IMR-90 (cell line): ENCODE results near the gene GPR108. TPM values are rescaled to one million over a fixed set of nuclear protein-coding genes. Genes with fewer than 3 reads are reported as not detected.

Source experiments
- ATAC-seq: fragments of 200-7000 bp; cut with Tn5 transposase; 2 replicates; pipeline ENCODE4 v1.9.1; 2020; ENCODE audit warnings: low read depth, mild to moderate bottlenecking, moderate library complexity
- BruUV-seq: library from RNA; stranded (reverse); fragments of 400-500 nt; replicated peaks from 2 replicates; lab custom pipeline; 2021; lab: Mats Ljungman, UMichigan
- CTCF ChIA-PET: fragments of 300-600 bp; formaldehyde crosslinking; extraction: SDS; loops from one replicate; lab custom pipeline; 2021; ENCODE audit warnings: antibody characterized with exemption; lab: Yijun Ruan, JAX
- POLR2A ChIA-PET: fragments of 300-600 bp; sonication (Branson Sonifier 250); formaldehyde crosslinking; loops from one replicate; lab custom pipeline; 2022; ENCODE audit warnings: antibody characterized with exemption; ENCODE audit not compliant: unreplicated experiment; lab: Charles Lee
- DNase-seq: peaks from one replicate; pipeline ENCODE4 v3.0.0; 2013
- H2AFZ ChIP-seq: replicated peaks from 2 replicates; pipeline ENCODE3; 2013; ENCODE audit warnings: low read length, mild to moderate bottlenecking; ENCODE audit not compliant: poor library complexity
- H2AK5ac ChIP-seq: 2 replicates; pipeline ENCODE4 v1.6.1; 2013; ENCODE audit warnings: low read depth, low read length, inconsistent platforms
- H2AK9ac ChIP-seq: replicated peaks from 2 replicates; pipeline ENCODE3; 2013; ENCODE audit warnings: mild to moderate bottlenecking, low read depth, low read length, moderate library complexity; ENCODE audit not compliant: poor library complexity
- H2BK120ac ChIP-seq: 2 replicates; pipeline ENCODE4 v1.6.1; 2013; ENCODE audit warnings: low read depth, low read length, inconsistent platforms
- H2BK15ac ChIP-seq: 3 replicates; pipeline ENCODE4 v1.6.1; 2013; ENCODE audit warnings: low read depth, low read length, inconsistent platforms
- H2BK20ac ChIP-seq: 2 replicates; pipeline ENCODE4 v1.6.1; 2013; ENCODE audit warnings: low read depth, mild to moderate bottlenecking, inconsistent platforms, low read length, moderate library complexity
- H2BK5ac ChIP-seq: 2 replicates; pipeline ENCODE4 v1.6.1; 2013; ENCODE audit warnings: mild to moderate bottlenecking, low read depth, low read length, inconsistent platforms; ENCODE audit not compliant: poor library complexity, severe bottlenecking
- H3K14ac ChIP-seq: replicated peaks from 2 replicates; pipeline ENCODE4 v1.6.1; 2013; ENCODE audit warnings: low read depth, low read length, inconsistent platforms
- H3K18ac ChIP-seq: 2 replicates; pipeline ENCODE4 v1.6.1; 2013; ENCODE audit warnings: low read depth, low read length, control low read depth
- H3K23ac ChIP-seq: 2 replicates; pipeline ENCODE4 v1.6.1; 2013; ENCODE audit warnings: low read depth, low read length, inconsistent platforms
- H3K27ac ChIP-seq: 2 replicates; pipeline ENCODE4 v1.5.1; 2013; ENCODE audit warnings: mild to moderate bottlenecking, control low read depth, low read length; ENCODE audit not compliant: insufficient read depth
- H3K27me3 ChIP-seq: 2 replicates; pipeline ENCODE4 v1.6.1; 2013; ENCODE audit warnings: low read length; ENCODE audit not compliant: control insufficient read depth, insufficient read depth
- H3K36me3 ChIP-seq: 2 replicates; pipeline ENCODE4 v1.6.1; 2013; ENCODE audit warnings: low read length, mixed read lengths; ENCODE audit not compliant: control insufficient read depth, insufficient read depth
- H3K4ac ChIP-seq: 2 replicates; pipeline ENCODE4 v1.6.1; 2013; ENCODE audit warnings: low read depth, low read length, inconsistent platforms
- H3K4me1 ChIP-seq: 2 replicates; pipeline ENCODE4 v1.6.1; 2013; ENCODE audit warnings: low read length, mixed read lengths; ENCODE audit not compliant: control insufficient read depth, insufficient read depth
- H3K4me2 ChIP-seq: 2 replicates; pipeline ENCODE4 v1.6.1; 2013; ENCODE audit warnings: low read depth, mild to moderate bottlenecking, control low read depth, low read length, moderate library complexity
- H3K4me3 ChIP-seq: 2 replicates; pipeline ENCODE4 v1.5.1; 2013; ENCODE audit warnings: low read depth, mild to moderate bottlenecking, control low read depth, low read length, moderate library complexity; ENCODE audit not compliant: insufficient read depth
- H3K56ac ChIP-seq: 2 replicates; pipeline ENCODE4 v1.6.1; 2013; ENCODE audit warnings: low read length, inconsistent platforms; ENCODE audit not compliant: insufficient read depth; ENCODE audit errors: extremely low read depth
- H3K79me1 ChIP-seq, 2 experiments: 2 replicates each; pipeline ENCODE4 v1.6.1; 2013; ENCODE audit warnings: low read length in 2 of 2, inconsistent platforms in 1 of 2, low read depth in 1 of 2
- H3K9ac ChIP-seq: 2 replicates; pipeline ENCODE4 v1.6.1; 2013; ENCODE audit warnings: low read depth, low read length, control low read depth
- H3K9me1 ChIP-seq: 2 replicates; pipeline ENCODE4 v1.6.1; 2013; ENCODE audit warnings: low read length, inconsistent platforms; ENCODE audit not compliant: insufficient read depth
- H3K9me3 ChIP-seq: 2 replicates; pipeline ENCODE4 v1.6.1; 2013; ENCODE audit warnings: low read length; ENCODE audit not compliant: control insufficient read depth, insufficient read depth
- H4K20me1 ChIP-seq: 2 replicates; pipeline ENCODE4 v1.6.1; 2013; ENCODE audit warnings: low read length, inconsistent platforms; ENCODE audit not compliant: insufficient read depth
- H4K5ac ChIP-seq: 2 replicates; pipeline ENCODE4 v1.6.1; 2013; ENCODE audit warnings: mild to moderate bottlenecking, low read depth, low read length, control low read depth
- H4K8ac ChIP-seq, 2 experiments: 2 replicates each; pipeline ENCODE4 v1.6.1; 2013; ENCODE audit warnings: low read depth in 2 of 2, low read length in 2 of 2, control low read depth in 1 of 2, inconsistent platforms in 1 of 2
- H4K91ac ChIP-seq: 2 replicates; pipeline ENCODE4 v1.6.1; 2013; ENCODE audit warnings: low read depth, low read length, inconsistent platforms; ENCODE audit not compliant: insufficient read depth
- FOS ChIP-seq: fragments of 150-350 bp; IDR thresholded peaks from 2 replicates; pipeline ENCODE4 v1.6.1; 2016; ENCODE audit warnings: low read depth, low read length
- NFE2L2 ChIP-seq: fragments of 150-350 bp; IDR thresholded peaks from 2 replicates; pipeline ENCODE4 v1.6.1; 2016; ENCODE audit warnings: low read depth, mild to moderate bottlenecking, low read length
- POLR2A ChIP-seq: IDR thresholded peaks from 2 replicates; pipeline ENCODE4 v1.6.1; 2012; ENCODE audit warnings: mild to moderate bottlenecking, low read depth, low read length
- RAD21 ChIP-seq: IDR thresholded peaks from 2 replicates; pipeline ENCODE4 v1.6.1; 2012; ENCODE audit warnings: low read length, improper control_type of control experiment
- WGBS, 2 experiments: methylation state at CpG; one replicate each; pipeline versions ENCODE4 v1.1.5 to v1.1.7; 2013; ENCODE audit warnings: missing lambda C conversion rate in 2 of 2; ENCODE audit not compliant: insufficient read length in 1 of 2; ENCODE audit errors: extremely low coverage in 2 of 2; 5-methylcytosine and 5-hydroxymethylcytosine counted together
- dilution Hi-C: fragments of 300-500 bp; cut with HindIII; formaldehyde crosslinking; loops from one replicate; pipeline ENCODE4 v1.14.3; 2018; ENCODE audit warnings: low sequenced_read_pairs; ENCODE audit not compliant: unreplicated experiment
- in situ Hi-C: fragments of 300-500 bp; cut with MboI; formaldehyde crosslinking; loops from 3 replicates; pipeline ENCODE4 v1.14.3; 2019; ENCODE audit warnings: low sequenced_read_pairs, inconsistent platforms, mixed read lengths
- intact Hi-C: fragments of 100-400 bp; cut with micrococcal nuclease; formaldehyde crosslinking; loops from 2 replicates; pipeline ENCODE4 v1.10.0; 2022
- polyA plus RNA-seq, 3 experiments: library from polyadenylated mRNA; depleted of rRNA; stranded (reverse); fragments of >200 nt; gene quantifications; 2 replicates each; pipeline ENCODE4 v1.2.3, GENCODE V29; 2012; ENCODE audit warnings: low replicate concordance in 1 of 3
- total RNA-seq: library from RNA; depleted of rRNA; stranded (reverse); fragments of >200 nt; gene quantifications from 2 replicates; pipeline ENCODE4 v1.2.3, GENCODE V29; 2012
- TF ChIP-seq, protein P1 (sequence below): fragments of 150-350 bp; IDR thresholded peaks from 2 replicates; pipeline ENCODE4 v1.6.1; 2017; ENCODE audit warnings: mild to moderate bottlenecking, antibody characterized with exemption, low read length, low read depth

Gene GPR108
- total and polyA plus RNA-seq, 2 of the 4 experiments (the other 2 are of a cell fraction) = 28.0 to 38.9 TPM

DNA sequence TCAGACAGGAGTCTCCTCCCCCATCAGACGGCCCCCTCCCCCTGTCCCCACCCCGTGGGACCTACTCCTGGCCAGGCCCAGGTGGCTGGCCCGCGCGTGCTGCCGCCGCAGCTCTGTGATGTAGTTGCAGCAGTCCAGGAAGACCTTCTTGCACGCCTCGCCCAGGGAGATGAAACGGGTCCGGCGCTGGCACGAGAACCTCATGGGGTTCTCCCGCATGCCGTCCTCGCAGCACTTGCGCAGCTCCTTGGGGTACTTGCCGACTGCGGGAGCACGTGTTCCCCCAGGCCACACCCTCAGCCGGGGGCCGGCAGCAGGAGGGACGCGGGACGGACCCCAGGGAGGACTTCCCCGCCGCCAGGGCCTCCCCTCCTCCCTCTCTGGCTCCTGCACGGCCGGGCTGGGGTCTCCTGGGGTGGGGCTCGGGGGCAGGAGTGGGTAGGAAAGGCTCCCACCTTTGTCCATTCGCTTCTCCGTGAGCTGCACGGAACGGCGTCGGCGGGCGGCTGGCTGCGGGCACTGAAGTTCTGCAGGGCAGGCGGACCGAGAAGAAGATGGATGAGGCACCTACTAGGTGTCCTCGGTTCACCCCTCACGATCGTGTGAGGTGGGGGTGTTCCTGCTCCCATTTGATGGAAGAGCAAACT lies 30.2 kb downstream of the GPR108 start:
- H2BK20ac ChIP-seq = no peak overlapping the region
- no peak overlapping the region for H3K27ac ChIP-seq
- H3K9me1 ChIP-seq = no peaks in the 10 kb centered on the region
- BruUV-seq = no TSS peak
- H2BK120ac ChIP-seq = no peak overlapping the region
- no peak overlapping the region for H4K5ac ChIP-seq
- H4K91ac ChIP-seq = no peak overlapping the region
- no peak overlapping the region for H3K9ac ChIP-seq
- no peak overlapping the region for H2AFZ ChIP-seq
- intact Hi-C loops (no loop called here), dilution Hi-C loops (no loop called here), in situ Hi-C loops (no loop called here)
- no peaks in the 10 kb centered on the region for H3K79me1 ChIP-seq
- no peak overlapping the region for H3K4me3 ChIP-seq
- no peak overlapping the region for H3K56ac ChIP-seq
- H3K14ac ChIP-seq = no peak overlapping the region
- H3K36me3 ChIP-seq = no peaks in the 10 kb centered on the region
- H3K27me3 ChIP-seq = peaks cover 2% of the 10 kb centered on the region; the same call in 1 of the 2 replicates
- H3K9me3 ChIP-seq = no peaks in the 10 kb centered on the region
- no peak overlapping the region for H4K8ac ChIP-seq
- no peak overlapping the region for H3K18ac ChIP-seq
- H3K23ac ChIP-seq = no peak overlapping the region
- DNase-seq (no peak), ATAC-seq (no peak)
- CTCF ChIA-PET = no interaction called here
- H2BK15ac ChIP-seq = no peak overlapping the region
- no peak overlapping the region for H2AK5ac ChIP-seq
- no peak for TF ChIP-seq RAD21
- TF ChIP-seq POLR2A = no peak
- no peak for TF ChIP-seq FOS
- TF ChIP-seq, protein P1, sequence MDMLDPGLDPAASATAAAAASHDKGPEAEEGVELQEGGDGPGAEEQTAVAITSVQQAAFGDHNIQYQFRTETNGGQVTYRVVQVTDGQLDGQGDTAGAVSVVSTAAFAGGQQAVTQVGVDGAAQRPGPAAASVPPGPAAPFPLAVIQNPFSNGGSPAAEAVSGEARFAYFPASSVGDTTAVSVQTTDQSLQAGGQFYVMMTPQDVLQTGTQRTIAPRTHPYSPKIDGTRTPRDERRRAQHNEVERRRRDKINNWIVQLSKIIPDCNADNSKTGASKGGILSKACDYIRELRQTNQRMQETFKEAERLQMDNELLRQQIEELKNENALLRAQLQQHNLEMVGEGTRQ = no peak
- no peak for TF ChIP-seq NFE2L2
- H2BK5ac ChIP-seq = no peak overlapping the region
- POLR2A ChIA-PET = no interaction called here
- no peak overlapping the region for H2AK9ac ChIP-seq
- no peaks in the 10 kb centered on the region for H4K20me1 ChIP-seq
- H3K4ac ChIP-seq = no peak overlapping the region
- no peak overlapping the region for H3K4me2 ChIP-seq
- WGBS, 2 experiments = 83% methylated on average over 25 of the region's 44 CpGs; no CpG with 5 or more reads in 1 of the 2 experiments
- no peaks in the 10 kb centered on the region for H3K4me1 ChIP-seq
